Measurements from ENCODE around the gene SUSD1.

DNA sequence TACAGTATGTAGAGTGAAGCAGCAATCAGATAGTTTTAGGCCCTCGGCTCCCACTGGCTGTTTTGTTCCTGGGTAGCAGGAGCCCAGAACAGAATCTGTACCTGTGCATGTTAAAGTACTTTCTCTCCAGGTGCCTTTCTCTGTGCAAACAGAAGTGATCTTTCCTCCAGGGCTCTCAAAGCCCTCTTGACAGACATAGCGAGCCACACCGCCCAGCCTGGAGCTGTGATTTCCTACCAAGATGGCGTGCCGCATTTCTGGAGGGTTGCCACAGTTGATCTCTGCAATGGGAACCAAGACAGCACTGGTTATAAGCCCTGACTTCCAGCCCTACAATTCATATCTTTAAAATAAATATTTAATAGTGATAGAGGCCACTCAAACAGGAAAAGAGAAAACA is 50.9 kb downstream of the SUSD1 start:
- TF ChIP-seq, protein P1, sequence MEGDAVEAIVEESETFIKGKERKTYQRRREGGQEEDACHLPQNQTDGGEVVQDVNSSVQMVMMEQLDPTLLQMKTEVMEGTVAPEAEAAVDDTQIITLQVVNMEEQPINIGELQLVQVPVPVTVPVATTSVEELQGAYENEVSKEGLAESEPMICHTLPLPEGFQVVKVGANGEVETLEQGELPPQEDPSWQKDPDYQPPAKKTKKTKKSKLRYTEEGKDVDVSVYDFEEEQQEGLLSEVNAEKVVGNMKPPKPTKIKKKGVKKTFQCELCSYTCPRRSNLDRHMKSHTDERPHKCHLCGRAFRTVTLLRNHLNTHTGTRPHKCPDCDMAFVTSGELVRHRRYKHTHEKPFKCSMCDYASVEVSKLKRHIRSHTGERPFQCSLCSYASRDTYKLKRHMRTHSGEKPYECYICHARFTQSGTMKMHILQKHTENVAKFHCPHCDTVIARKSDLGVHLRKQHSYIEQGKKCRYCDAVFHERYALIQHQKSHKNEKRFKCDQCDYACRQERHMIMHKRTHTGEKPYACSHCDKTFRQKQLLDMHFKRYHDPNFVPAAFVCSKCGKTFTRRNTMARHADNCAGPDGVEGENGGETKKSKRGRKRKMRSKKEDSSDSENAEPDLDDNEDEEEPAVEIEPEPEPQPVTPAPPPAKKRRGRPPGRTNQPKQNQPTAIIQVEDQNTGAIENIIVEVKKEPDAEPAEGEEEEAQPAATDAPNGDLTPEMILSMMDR (IDR thresholded peaks at IDR 0.05) = no peak
- TF ChIP-seq POLR2AphosphoS5 (IDR thresholded peaks at IDR 0.05; ENCODE audit: low read depth, low read length) = no peak
